ENCODE measurements around the gene USP2. TPM values are rescaled to one million over a fixed set of nuclear protein-coding genes. Genes with fewer than 3 reads are reported as not detected.

The USP2 gene
- total and polyA plus RNA-seq, 2 donors (not counting 1 experiment from before 2014, with no cell fraction given): 0.66 to 2.3 TPM

DNA sequence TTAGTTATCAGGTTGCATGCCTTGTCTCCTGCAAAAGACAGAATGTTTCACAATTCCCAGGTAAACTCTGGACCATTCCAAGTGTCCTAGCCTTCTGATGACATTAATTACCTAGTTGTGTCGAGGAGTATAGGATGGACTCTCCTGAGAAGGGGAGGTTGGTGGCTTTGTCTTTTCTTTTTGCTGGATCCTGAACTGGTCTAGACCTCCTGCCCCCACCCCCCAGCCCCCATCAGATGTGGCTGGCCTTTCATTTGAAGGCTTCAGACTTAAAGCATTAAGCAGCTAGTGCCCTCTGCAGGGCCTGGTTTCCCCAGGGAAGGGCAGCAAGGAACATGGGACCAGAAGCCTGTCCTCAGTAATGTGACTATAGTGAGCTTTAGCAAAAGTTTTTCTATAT, 74.3 kb downstream of the USP2 start:
- H3K79me2 ChIP-seq (ENCODE audit: control insufficient read depth, insufficient read depth, low read length): no peaks in the 10 kb centered on the region
- DNase-seq (ENCODE audit: low read depth in 2 of 2): peak in 1 of 2 donors; percentile 11
- H3K4me2 ChIP-seq (ENCODE audit: extremely low read depth, insufficient read depth, low read length): no peak overlapping the region
- H3K9ac ChIP-seq (ENCODE audit: insufficient read depth, low read length): no peak overlapping the region
- no peaks in the 10 kb centered on the region for H3K9me3 ChIP-seq (ENCODE audit: control insufficient read depth, insufficient read depth, low read depth, low read length)
- no peak overlapping the region for H2AFZ ChIP-seq (ENCODE audit: low read length)
- no peaks in the 10 kb centered on the region for H4K20me1 ChIP-seq (ENCODE audit: control insufficient read depth, extremely low read depth, insufficient read depth, low read length)
- peaks cover 8% of the 10 kb centered on the region for H3K36me3 ChIP-seq (ENCODE audit: control insufficient read depth, insufficient read depth, low read length)
- peaks cover 5% of the 10 kb centered on the region for H3K4me1 ChIP-seq (ENCODE audit: control insufficient read depth, extremely low read depth, insufficient read depth, low read length)
- H3K4me3 ChIP-seq (replicated peaks in 1 of 4; ENCODE audit: control extremely low read depth in 1 of 4, insufficient read depth in 1 of 4, low read depth in 3 of 4, low read length in 4 of 4): no peak overlapping the region
- no peak overlapping the region for H3K27ac ChIP-seq (ENCODE audit: insufficient read depth, low read length)
- TF ChIP-seq, protein P1, sequence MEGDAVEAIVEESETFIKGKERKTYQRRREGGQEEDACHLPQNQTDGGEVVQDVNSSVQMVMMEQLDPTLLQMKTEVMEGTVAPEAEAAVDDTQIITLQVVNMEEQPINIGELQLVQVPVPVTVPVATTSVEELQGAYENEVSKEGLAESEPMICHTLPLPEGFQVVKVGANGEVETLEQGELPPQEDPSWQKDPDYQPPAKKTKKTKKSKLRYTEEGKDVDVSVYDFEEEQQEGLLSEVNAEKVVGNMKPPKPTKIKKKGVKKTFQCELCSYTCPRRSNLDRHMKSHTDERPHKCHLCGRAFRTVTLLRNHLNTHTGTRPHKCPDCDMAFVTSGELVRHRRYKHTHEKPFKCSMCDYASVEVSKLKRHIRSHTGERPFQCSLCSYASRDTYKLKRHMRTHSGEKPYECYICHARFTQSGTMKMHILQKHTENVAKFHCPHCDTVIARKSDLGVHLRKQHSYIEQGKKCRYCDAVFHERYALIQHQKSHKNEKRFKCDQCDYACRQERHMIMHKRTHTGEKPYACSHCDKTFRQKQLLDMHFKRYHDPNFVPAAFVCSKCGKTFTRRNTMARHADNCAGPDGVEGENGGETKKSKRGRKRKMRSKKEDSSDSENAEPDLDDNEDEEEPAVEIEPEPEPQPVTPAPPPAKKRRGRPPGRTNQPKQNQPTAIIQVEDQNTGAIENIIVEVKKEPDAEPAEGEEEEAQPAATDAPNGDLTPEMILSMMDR (conservative IDR thresholded peaks at IDR 0.05 in 1 of 2, IDR thresholded peaks at IDR 0.05 in 1 of 2; ENCODE audit: low read depth in 1 of 2, low read length in 2 of 2): peak in 1 of 2 donors; percentile 18
- TF ChIP-seq EZH2 (IDR thresholded peaks at IDR 0.05; ENCODE audit: low read length, missing control alignments): no peak
- no peaks in the 10 kb centered on the region for H3K27me3 ChIP-seq (ENCODE audit: control insufficient read depth, insufficient read depth, low read length)

DNA sequence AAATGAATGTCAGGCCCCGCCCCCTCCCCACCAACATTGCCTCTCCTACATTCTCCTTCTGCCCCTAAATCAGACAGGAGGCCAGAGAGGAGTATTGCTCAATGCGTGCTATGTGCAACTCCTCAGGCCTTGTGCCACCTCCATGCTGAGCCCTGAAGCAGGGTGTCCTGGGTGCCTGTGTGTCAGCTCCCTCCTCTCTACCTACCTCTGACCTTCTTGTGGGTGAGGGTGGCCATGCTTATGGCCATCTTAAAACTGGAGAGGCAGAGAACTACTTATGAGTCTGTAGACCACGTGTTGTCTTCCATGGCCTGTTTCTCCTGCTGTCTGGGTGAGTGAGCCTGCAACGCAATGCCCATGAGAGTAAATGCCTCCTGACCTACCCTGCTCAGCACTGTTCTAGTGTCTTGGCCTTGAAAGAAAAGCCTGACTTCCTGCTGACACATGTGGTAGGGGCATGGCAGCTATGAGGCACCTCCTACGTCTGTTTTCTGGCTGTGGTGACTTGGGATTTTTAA, 75.1 kb downstream of the USP2 start:
- Histone ChIP-seq H4K20me1 (ENCODE audit: control insufficient read depth, extremely low read depth, insufficient read depth, low read length) (no peaks in the 10 kb centered on the region), H3K27me3 (ENCODE audit: control insufficient read depth, insufficient read depth, low read length) (no peaks in the 10 kb centered on the region), H3K9me3 (ENCODE audit: control insufficient read depth, insufficient read depth, low read depth, low read length) (no peaks in the 10 kb centered on the region), H2AFZ (ENCODE audit: low read length) (no peak overlapping the region), H3K79me2 (ENCODE audit: control insufficient read depth, insufficient read depth, low read length) (no peaks in the 10 kb centered on the region), H3K9ac (ENCODE audit: insufficient read depth, low read length) (no peak overlapping the region), H3K4me1 (ENCODE audit: control insufficient read depth, extremely low read depth, insufficient read depth, low read length) (peaks cover 5% of the 10 kb centered on the region), H3K4me2 (ENCODE audit: extremely low read depth, insufficient read depth, low read length) (no peak overlapping the region), H3K4me3 (replicated peaks in 1 of 4; ENCODE audit: control extremely low read depth in 1 of 4, insufficient read depth in 1 of 4, low read depth in 3 of 4, low read length in 4 of 4) (no peak overlapping the region), H3K36me3 (ENCODE audit: control insufficient read depth, insufficient read depth, low read length) (peaks cover 8% of the 10 kb centered on the region), H3K27ac (ENCODE audit: insufficient read depth, low read length) (peak overlapping the region; percentile 29)
- peak; percentile 15 to 27 for DNase-seq (ENCODE audit: low read depth in 2 of 2)
- TF ChIP-seq EZH2 (IDR thresholded peaks at IDR 0.05; ENCODE audit: low read length, missing control alignments): no peak
- TF ChIP-seq, protein P1 (conservative IDR thresholded peaks at IDR 0.05 in 1 of 2, IDR thresholded peaks at IDR 0.05 in 1 of 2; ENCODE audit: low read depth in 1 of 2, low read length in 2 of 2): no peak

DNA sequence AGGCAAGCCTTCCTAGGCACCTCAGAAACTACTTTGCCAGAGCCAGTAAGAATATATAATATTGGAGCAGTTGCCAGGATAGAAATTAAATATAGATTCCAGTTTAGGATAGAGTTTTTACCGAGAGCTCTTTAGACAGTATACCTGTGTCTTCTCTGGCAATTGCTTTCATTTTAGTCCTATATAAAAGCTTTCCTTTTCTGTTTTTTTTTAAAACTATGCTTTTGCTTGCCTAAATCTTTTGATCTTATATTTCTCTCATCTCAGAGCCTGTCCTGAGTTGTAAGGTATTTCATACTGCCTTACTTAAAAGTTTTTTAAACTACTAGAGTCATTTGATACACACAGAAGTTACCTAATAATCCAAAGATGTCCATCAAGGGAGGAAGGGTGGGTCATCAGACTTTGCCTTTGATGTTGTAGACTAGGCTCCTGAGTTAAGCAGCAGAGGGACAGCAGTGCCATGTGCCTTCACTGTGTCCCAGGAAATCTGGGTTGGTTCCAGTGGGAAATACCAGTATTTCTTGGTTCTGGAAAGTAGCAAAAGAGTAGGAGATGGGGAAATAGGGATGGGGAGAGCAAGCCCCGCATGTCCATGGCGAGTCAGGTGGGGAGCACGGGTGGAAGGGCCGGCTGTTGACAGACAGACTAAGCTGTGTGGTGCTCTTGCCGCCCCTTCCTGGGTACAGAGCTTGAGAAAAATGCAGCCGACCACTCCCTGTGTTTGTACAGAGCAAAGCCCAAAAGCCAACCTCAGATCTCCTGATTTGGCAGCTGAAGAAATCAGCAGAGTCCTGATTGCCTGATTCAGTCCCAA, 75.7 kb downstream of the USP2 start:
- no peaks in the 10 kb centered on the region for H3K27me3 ChIP-seq (ENCODE audit: control insufficient read depth, insufficient read depth, low read length)
- no peak overlapping the region for H3K4me2 ChIP-seq (ENCODE audit: extremely low read depth, insufficient read depth, low read length)
- peaks cover 5% of the 10 kb centered on the region for H3K4me1 ChIP-seq (ENCODE audit: control insufficient read depth, extremely low read depth, insufficient read depth, low read length)
- H3K27ac ChIP-seq (ENCODE audit: insufficient read depth, low read length): no peak overlapping the region
- no peak overlapping the region for H3K9ac ChIP-seq (ENCODE audit: insufficient read depth, low read length)
- no peak for TF ChIP-seq EZH2 (IDR thresholded peaks at IDR 0.05; ENCODE audit: low read length, missing control alignments)
- TF ChIP-seq, protein P1 (conservative IDR thresholded peaks at IDR 0.05 in 1 of 2, IDR thresholded peaks at IDR 0.05 in 1 of 2; ENCODE audit: low read depth in 1 of 2, low read length in 2 of 2): no peak
- DNase-seq (ENCODE audit: low read depth in 2 of 2): no peak
- H3K36me3 ChIP-seq (ENCODE audit: control insufficient read depth, insufficient read depth, low read length): peaks cover 7% of the 10 kb centered on the region
- H3K4me3 ChIP-seq (replicated peaks in 1 of 4; ENCODE audit: control extremely low read depth in 1 of 4, insufficient read depth in 1 of 4, low read depth in 3 of 4, low read length in 4 of 4): no peak overlapping the region
- no peaks in the 10 kb centered on the region for H3K9me3 ChIP-seq (ENCODE audit: control insufficient read depth, insufficient read depth, low read depth, low read length)
- H2AFZ ChIP-seq (ENCODE audit: low read length): no peak overlapping the region
- no peaks in the 10 kb centered on the region for H3K79me2 ChIP-seq (ENCODE audit: control insufficient read depth, insufficient read depth, low read length)
- H4K20me1 ChIP-seq (ENCODE audit: control insufficient read depth, extremely low read depth, insufficient read depth, low read length): no peaks in the 10 kb centered on the region
